H9 (cell line): ENCODE results near the gene NLGN3. TPM values are rescaled to one million over a fixed set of nuclear protein-coding genes. Genes with fewer than 3 reads are reported as not detected.

ENCODE experiments used
- DNase-seq: peaks from one replicate; pipeline ENCODE4 v3.0.0-alpha.2; 2017
- H2AFZ ChIP-seq: one replicate; pipeline ENCODE4 v1.6.1; 2013; ENCODE audit warnings: mild to moderate bottlenecking, low read length, control low read depth, moderate library complexity
- H2AK5ac ChIP-seq: 2 replicates; pipeline ENCODE4 v1.6.1; 2013; ENCODE audit warnings: low read length, control low read depth, mixed read lengths; ENCODE audit not compliant: insufficient read length
- H2BK120ac ChIP-seq: one replicate; pipeline ENCODE4 v1.6.1; 2013; ENCODE audit warnings: low read depth, mild to moderate bottlenecking, low read length, control low read depth, inconsistent platforms; ENCODE audit not compliant: poor library complexity, severe bottlenecking
- H2BK12ac ChIP-seq: 2 replicates; pipeline ENCODE4 v1.6.1; 2013; ENCODE audit warnings: low read length, control low read depth, mixed read lengths, low read depth; ENCODE audit not compliant: insufficient read length
- H2BK15ac ChIP-seq: 2 replicates; pipeline ENCODE4 v1.6.1; 2013; ENCODE audit warnings: low read depth, low read length, control low read depth
- H2BK20ac ChIP-seq: one replicate; pipeline ENCODE4 v1.6.1; 2013; ENCODE audit warnings: low read depth, mild to moderate bottlenecking, low read length, control low read depth, inconsistent platforms; ENCODE audit not compliant: poor library complexity, severe bottlenecking
- H2BK5ac ChIP-seq: 2 replicates; pipeline ENCODE4 v1.6.1; 2013; ENCODE audit warnings: low read length, control low read depth, mixed read lengths; ENCODE audit not compliant: insufficient read length
- H3K14ac ChIP-seq: 2 replicates; pipeline ENCODE4 v1.6.1; 2013; ENCODE audit warnings: low read length, control low read depth; ENCODE audit not compliant: insufficient read depth
- H3K18ac ChIP-seq: 2 replicates; pipeline ENCODE4 v1.6.1; 2013; ENCODE audit warnings: low read depth, mild to moderate bottlenecking, mixed read lengths, low read length, control low read depth; ENCODE audit not compliant: insufficient read length
- H3K23ac ChIP-seq: 2 replicates; pipeline ENCODE4 v1.6.1; 2013; ENCODE audit warnings: low read length, control low read depth, mixed read lengths, low read depth; ENCODE audit not compliant: insufficient read length
- H3K23me2 ChIP-seq: 2 replicates; pipeline ENCODE4 v1.6.1; 2013; ENCODE audit warnings: low read depth, mild to moderate bottlenecking, mixed read lengths, low read length, control low read depth; ENCODE audit not compliant: insufficient read length, poor library complexity, severe bottlenecking
- H3K27ac ChIP-seq: 2 replicates; pipeline ENCODE4 v1.5.1; 2013; ENCODE audit warnings: low read length, control low read depth, mixed read lengths, low read depth; ENCODE audit not compliant: insufficient read length
- H3K27me3 ChIP-seq: 2 replicates; pipeline ENCODE4 v1.6.1; 2013; ENCODE audit warnings: low read length, control low read depth, inconsistent platforms; ENCODE audit not compliant: insufficient read depth
- H3K4ac ChIP-seq: 2 replicates; pipeline ENCODE4 v1.6.1; 2013; ENCODE audit warnings: low read depth, mild to moderate bottlenecking, control low read depth, inconsistent platforms, low read length, moderate library complexity
- H3K4me1 ChIP-seq: 2 replicates; pipeline ENCODE4 v1.6.1; 2013; ENCODE audit warnings: low read length, control low read depth, inconsistent platforms; ENCODE audit not compliant: insufficient read depth
- H3K4me2 ChIP-seq: 2 replicates; pipeline ENCODE4 v1.6.1; 2013; ENCODE audit warnings: low read length, control low read depth, mixed read lengths; ENCODE audit not compliant: insufficient read length, insufficient read depth
- H3K56ac ChIP-seq: 2 replicates; pipeline ENCODE4 v1.6.1; 2013; ENCODE audit warnings: low read depth, mild to moderate bottlenecking, mixed read lengths, low read length, control low read depth; ENCODE audit not compliant: insufficient read length
- H3K79me1 ChIP-seq: 2 replicates; pipeline ENCODE4 v1.6.1; 2013; ENCODE audit warnings: low read depth, mild to moderate bottlenecking, moderate library complexity, low read length, control low read depth, inconsistent platforms; ENCODE audit not compliant: insufficient read depth, poor library complexity, severe bottlenecking
- H3K79me2 ChIP-seq: 2 replicates; pipeline ENCODE4 v1.6.1; 2013; ENCODE audit warnings: low read length, control low read depth, inconsistent platforms; ENCODE audit not compliant: insufficient read depth
- H3K9ac ChIP-seq: 2 replicates; pipeline ENCODE4 v1.6.1; 2013; ENCODE audit warnings: low read length, control low read depth, mixed read lengths; ENCODE audit not compliant: insufficient read length; ENCODE audit errors: extremely low read depth
- H3K9me3 ChIP-seq: one replicate; pipeline ENCODE4 v1.6.1; 2013; ENCODE audit warnings: low read depth, low read length, inconsistent platforms; ENCODE audit not compliant: control insufficient read depth
- H3T11ph ChIP-seq: one replicate; pipeline ENCODE4 v1.6.1; 2013; ENCODE audit warnings: mild to moderate bottlenecking, low read length, control low read depth, inconsistent platforms
- H4K20me1 ChIP-seq: one replicate; pipeline ENCODE4 v1.6.1; 2013; ENCODE audit not compliant: control insufficient read depth, insufficient read length, insufficient read depth
- H4K5ac ChIP-seq: 2 replicates; pipeline ENCODE4 v1.6.1; 2013; ENCODE audit warnings: low read depth, mild to moderate bottlenecking, mixed read lengths, low read length, control low read depth; ENCODE audit not compliant: insufficient read length
- H4K8ac ChIP-seq: replicated peaks from 2 replicates; pipeline ENCODE4 v1.6.1; 2013; ENCODE audit warnings: low read length, control low read depth, mixed read lengths, low read depth; ENCODE audit not compliant: insufficient read length
- H4K91ac ChIP-seq: 2 replicates; pipeline ENCODE4 v1.6.1; 2013; ENCODE audit warnings: low read depth, mild to moderate bottlenecking, moderate library complexity, mixed read lengths, low read length, control low read depth; ENCODE audit not compliant: insufficient read length
- H3K27ac Mint-ChIP-seq, 3 experiments: 2 replicates in 2 of 3; 3 replicates in 1 of 3; pipeline ENCODE4 v1.8.0; 2020 to 2021; ENCODE audit warnings: mixed read lengths in 3 of 3, mild to moderate bottlenecking in 1 of 3, moderate library complexity in 1 of 3
- H3K27me3 Mint-ChIP-seq: 2 replicates; pipeline ENCODE4 v1.8.0; 2021; ENCODE audit warnings: low read depth, mild to moderate bottlenecking, moderate library complexity, mixed read lengths
- H3K36me3 Mint-ChIP-seq, 3 experiments: 2 replicates in 2 of 3; 3 replicates in 1 of 3; pipeline ENCODE4 v1.8.0; 2020 to 2021; ENCODE audit warnings: low read depth in 3 of 3, mixed read lengths in 3 of 3; ENCODE audit not compliant: insufficient read depth in 1 of 3
- H3K4me1 Mint-ChIP-seq, 2 experiments: 2 replicates each; pipeline ENCODE4 v1.8.0; 2020; ENCODE audit warnings: mixed read lengths in 2 of 2
- H3K4me3 Mint-ChIP-seq, 2 experiments: 2 replicates in 1 of 2; 3 replicates in 1 of 2; pipeline ENCODE4 v1.8.0; 2020 to 2021; ENCODE audit warnings: mild to moderate bottlenecking in 2 of 2, mixed read lengths in 2 of 2, moderate library complexity in 1 of 2
- H3K9me3 Mint-ChIP-seq, 2 experiments: 2 replicates in 1 of 2; 3 replicates in 1 of 2; pipeline ENCODE4 v1.8.0; 2020; ENCODE audit warnings: mild to moderate bottlenecking in 2 of 2, mixed read lengths in 2 of 2, moderate library complexity in 1 of 2
- CTCF ChIP-seq: fragments of 200-600 bp; sonication (generic); conservative IDR thresholded peaks from 3 replicates; pipeline ENCODE4 v1.8.0; 2021; ENCODE audit warnings: antibody characterized with exemption, mild to moderate bottlenecking
- WGBS: extraction: QIAGEN DNeasy Blood & Tissue Kit; methylation state at CpG from one replicate; pipeline ENCODE4 v1.1.7; 2013; ENCODE audit warnings: missing lambda C conversion rate, low lambda C conversion rate, mixed read lengths; ENCODE audit not compliant: insufficient read length; ENCODE audit errors: extremely low coverage; 5-methylcytosine and 5-hydroxymethylcytosine counted together
- total RNA-seq: library from RNA; stranded (reverse); gene quantifications from 2 replicates; pipeline ENCODE4 v1.2.1, GENCODE V29; 2021

The NLGN3 gene
- total RNA-seq, 1 experiment from 2014 or later: 3.6 TPM

- Mint-ChIP-seq H3K36me3 (peaks cover 6 to 11% (median 11%) of the 10 kb centered on the region in 3 experiments; a peak in 6 of 7 replicates), H3K27me3 (peaks cover 6% of the 10 kb centered on the region), H3K9me3 (peaks cover 58 to 81% of the 10 kb centered on the region in 2 experiments), H3K27ac (no peak overlapping the region), H3K4me1 (peaks cover 15 to 19% of the 10 kb centered on the region in 2 experiments), H3K4me3 (no peak overlapping the region)
- Histone ChIP-seq H3T11ph (no peak overlapping the region), H3K18ac (no peak overlapping the region), H3K56ac (no peak overlapping the region), H3K27me3 (no peaks in the 10 kb centered on the region), H3K23ac (no peak overlapping the region), H3K4ac (no peak overlapping the region), H3K23me2 (peaks cover 6% of the 10 kb centered on the region), H3K27ac (no peak overlapping the region), H3K79me2 (no peaks in the 10 kb centered on the region), H2BK15ac (no peak overlapping the region), H2BK20ac (no peak overlapping the region), H4K91ac (no peak overlapping the region), H2BK5ac (no peak overlapping the region), H3K4me1 (no peaks in the 10 kb centered on the region; the same call in 1 of the 2 replicates), H4K8ac (no peak overlapping the region), H3K4me2 (no peak overlapping the region), H3K9ac (no peak overlapping the region), H2BK12ac (no peak overlapping the region), H3K9me3 (peaks cover 26% of the 10 kb centered on the region), H2BK120ac (no peak overlapping the region), H4K20me1 (peaks cover 2% of the 10 kb centered on the region), H3K79me1 (no peaks in the 10 kb centered on the region), H2AFZ (no peak overlapping the region), H4K5ac (no peak overlapping the region), H2AK5ac (no peak overlapping the region), H3K14ac (no peak overlapping the region; the same call in 1 of the 2 replicates)
- no peak for TF ChIP-seq CTCF
- no peak for DNase-seq
- no CpG with 5 or more reads among the region's 8 CpGs for WGBS
Measured at GRCh38 chrX:71148278-71148663, 3.6 kb downstream of the NLGN3 start.
